OCI-LY1 (cell line): ENCODE results near the gene CFAP206.
A peak's percentile ranks its signal among the peaks of the same experiment; 100 is the strongest.

Experiments used
- H2AFZ ChIP-seq: fragments of 200-600 bp; sonication (generic), shearing (Covaris generic); 2 replicates; pipeline ENCODE4 v1.6.0; 2014; ENCODE audit warnings: antibody characterized with exemption, mild to moderate bottlenecking, low read length
- H3F3A ChIP-seq: fragments of 200-600 bp; sonication (generic), shearing (Covaris generic); 2 replicates; pipeline ENCODE4 v1.6.0; 2014; ENCODE audit warnings: mild to moderate bottlenecking, antibody characterized with exemption, low read length, moderate library complexity; ENCODE audit not compliant: insufficient read depth
- H3K27ac ChIP-seq: fragments of 200-600 bp; sonication (generic); 2 replicates; pipeline ENCODE4 v1.5.1; 2014; ENCODE audit warnings: low read length, mixed run types, mild to moderate bottlenecking, low read depth; ENCODE audit not compliant: poor library complexity, severe bottlenecking
- H3K27me3 ChIP-seq: fragments of 200-600 bp; sonication (generic); 2 replicates; pipeline ENCODE4 v1.6.0; 2014; ENCODE audit warnings: antibody characterized with exemption, mild to moderate bottlenecking, low read length, moderate library complexity; ENCODE audit not compliant: insufficient read depth
- H3K36me3 ChIP-seq: fragments of 200-600 bp; sonication (generic); 2 replicates; pipeline ENCODE4 v1.6.1; 2014; ENCODE audit warnings: mild to moderate bottlenecking, antibody characterized with exemption, low read length, moderate library complexity, mixed read lengths; ENCODE audit not compliant: insufficient read depth
- H3K4me1 ChIP-seq: fragments of 200-600 bp; sonication (generic); 2 replicates; pipeline ENCODE4 v1.5.1; 2014; ENCODE audit warnings: mild to moderate bottlenecking, low read length, moderate library complexity; ENCODE audit not compliant: insufficient read depth, severe bottlenecking
- H3K4me2 ChIP-seq: fragments of 200-600 bp; sonication (generic), shearing (Covaris generic); 2 replicates; pipeline ENCODE4 v1.6.1; 2014; ENCODE audit warnings: low read length
- H3K4me3 ChIP-seq: fragments of 200-600 bp; sonication (generic); 2 replicates; pipeline ENCODE4 v1.5.1; 2014; ENCODE audit warnings: low read length, low read depth, mild to moderate bottlenecking, mixed read lengths; ENCODE audit not compliant: poor library complexity, severe bottlenecking
- H3K79me2 ChIP-seq: fragments of 200-600 bp; shearing (Covaris generic); 2 replicates; pipeline ENCODE4 v1.6.1; 2016; ENCODE audit warnings: mixed run types, low read length, mixed read lengths; ENCODE audit not compliant: insufficient read depth
- H3K9ac ChIP-seq: fragments of 200-600 bp; sonication (generic), shearing (Covaris generic); 2 replicates; pipeline ENCODE4 v1.6.1; 2014; ENCODE audit warnings: mild to moderate bottlenecking, low read length, mixed read lengths
- H3K9me2 ChIP-seq: fragments of 200-600 bp; sonication (generic), shearing (Covaris generic); 2 replicates; pipeline ENCODE4 v1.6.1; 2014; ENCODE audit warnings: low read depth, mild to moderate bottlenecking, low read length, mixed read lengths
- H3K9me3 ChIP-seq: fragments of 200-600 bp; shearing (Covaris generic); 2 replicates; pipeline ENCODE4 v1.6.1; 2014; ENCODE audit warnings: low read length, mixed read lengths
- H4K20me1 ChIP-seq: fragments of 200-600 bp; sonication (generic), shearing (Covaris generic); 2 replicates; pipeline ENCODE4 v1.6.0; 2016; ENCODE audit warnings: mild to moderate bottlenecking, low read length; ENCODE audit not compliant: insufficient read depth
- EZH2 ChIP-seq: fragments of 200-600 bp; sonication (generic), shearing (Covaris generic); IDR thresholded peaks from 2 replicates; pipeline ENCODE4 v1.8.0; 2017; ENCODE audit warnings: borderline replicate concordance, mixed run types, mild to moderate bottlenecking, antibody characterized with exemption, low read length, moderate library complexity, mixed read lengths
- TF ChIP-seq, protein P1 (sequence below): fragments of 200-600 bp; sonication (generic), shearing (Covaris generic); IDR thresholded peaks from 2 replicates; pipeline ENCODE4 v1.5.1; 2017; ENCODE audit warnings: mild to moderate bottlenecking, antibody characterized with exemption, low read length, moderate library complexity, mixed read lengths

CFAP206 gene

DNA sequence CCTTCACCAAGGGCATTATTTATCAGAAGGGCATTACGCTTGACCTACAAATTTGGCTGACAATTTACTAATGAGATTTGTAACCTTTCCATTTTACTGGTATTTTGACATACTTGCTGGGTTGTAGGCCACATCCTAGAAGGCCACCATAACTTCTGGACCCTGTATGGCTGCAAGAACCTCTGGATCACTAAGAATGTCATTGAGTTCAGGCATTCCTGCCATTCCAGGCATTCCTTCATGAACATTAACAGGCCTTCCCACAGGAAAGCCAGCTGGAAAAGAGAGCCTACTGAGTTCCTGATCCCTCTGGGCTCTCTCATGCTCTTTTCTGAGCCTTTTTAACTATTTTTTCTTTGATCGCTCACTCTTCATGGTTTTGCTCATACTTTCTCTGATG is 36.6 kb downstream of the CFAP206 start:
- H3K27ac ChIP-seq = no peak overlapping the region
- no peaks in the 10 kb centered on the region for H3K79me2 ChIP-seq
- H3K27me3 ChIP-seq = no peaks in the 10 kb centered on the region
- no peaks in the 10 kb centered on the region for H4K20me1 ChIP-seq
- no peaks in the 10 kb centered on the region for H3K36me3 ChIP-seq
- no peak for TF ChIP-seq EZH2
- TF ChIP-seq, protein P1, sequence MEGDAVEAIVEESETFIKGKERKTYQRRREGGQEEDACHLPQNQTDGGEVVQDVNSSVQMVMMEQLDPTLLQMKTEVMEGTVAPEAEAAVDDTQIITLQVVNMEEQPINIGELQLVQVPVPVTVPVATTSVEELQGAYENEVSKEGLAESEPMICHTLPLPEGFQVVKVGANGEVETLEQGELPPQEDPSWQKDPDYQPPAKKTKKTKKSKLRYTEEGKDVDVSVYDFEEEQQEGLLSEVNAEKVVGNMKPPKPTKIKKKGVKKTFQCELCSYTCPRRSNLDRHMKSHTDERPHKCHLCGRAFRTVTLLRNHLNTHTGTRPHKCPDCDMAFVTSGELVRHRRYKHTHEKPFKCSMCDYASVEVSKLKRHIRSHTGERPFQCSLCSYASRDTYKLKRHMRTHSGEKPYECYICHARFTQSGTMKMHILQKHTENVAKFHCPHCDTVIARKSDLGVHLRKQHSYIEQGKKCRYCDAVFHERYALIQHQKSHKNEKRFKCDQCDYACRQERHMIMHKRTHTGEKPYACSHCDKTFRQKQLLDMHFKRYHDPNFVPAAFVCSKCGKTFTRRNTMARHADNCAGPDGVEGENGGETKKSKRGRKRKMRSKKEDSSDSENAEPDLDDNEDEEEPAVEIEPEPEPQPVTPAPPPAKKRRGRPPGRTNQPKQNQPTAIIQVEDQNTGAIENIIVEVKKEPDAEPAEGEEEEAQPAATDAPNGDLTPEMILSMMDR = no peak
- no peaks in the 10 kb centered on the region for H3K9me2 ChIP-seq
- no peak overlapping the region for H2AFZ ChIP-seq
- no peaks in the 10 kb centered on the region for H3K9me3 ChIP-seq
- no peak overlapping the region for H3K9ac ChIP-seq
- no peak overlapping the region for H3K4me3 ChIP-seq
- H3F3A ChIP-seq = no peaks in the 10 kb centered on the region
- H3K4me2 ChIP-seq = no peak overlapping the region
- no peaks in the 10 kb centered on the region for H3K4me1 ChIP-seq

- Histone ChIP-seq H3K27ac (no peak overlapping the region), H3K9me2 (no peaks in the 10 kb centered on the region), H3K4me1 (no peaks in the 10 kb centered on the region), H3K9ac (no peak overlapping the region), H4K20me1 (no peaks in the 10 kb centered on the region), H3F3A (no peaks in the 10 kb centered on the region), H3K4me2 (no peak overlapping the region), H2AFZ (no peak overlapping the region), H3K36me3 (no peaks in the 10 kb centered on the region), H3K4me3 (no peak overlapping the region), H3K27me3 (no peaks in the 10 kb centered on the region), H3K9me3 (no peaks in the 10 kb centered on the region), H3K79me2 (no peaks in the 10 kb centered on the region)
- TF ChIP-seq EZH2 = no peak
- TF ChIP-seq, protein P1 = no peak
Measured at GRCh38 chr6:87465051-87465450, 57.3 kb downstream of the CFAP206 start.

GRCh38 chr6:87472525-87473418 is 65.0 kb downstream of the CFAP206 start, which contains the start of gene SLC35A1:
SLC35A1 (plus strand) TSS chr6:87472974; CDS start chr6:87473004, 30 bp downstream.
- H3F3A ChIP-seq = no peaks in the 10 kb centered on the region
- peak within 1 kb of the TSS; percentile 93 for H3K4me2 ChIP-seq
- H2AFZ ChIP-seq = peak within 1 kb of the TSS; percentile 91; the same call in 1 of the 2 replicates
- peak within 1 kb of the TSS; percentile 79 for H3K4me3 ChIP-seq
- H3K9ac ChIP-seq = peak within 1 kb of the TSS; percentile 86
- no peaks in the 10 kb centered on the region for H3K27me3 ChIP-seq
- TF ChIP-seq, protein P1 = 0 out of 2 replicates have a peak, but pooled peaks have one; percentile 3
- TF ChIP-seq EZH2 = no peak
- H3K9me3 ChIP-seq = no peaks in the 10 kb centered on the region
- H3K27ac ChIP-seq = peak within 1 kb of the TSS; percentile 50
- H3K79me2 ChIP-seq = peaks cover 12% of the 10 kb centered on the region; the same call in 1 of the 2 replicates
- H3K4me1 ChIP-seq = peaks cover 24% of the 10 kb centered on the region
- peaks cover 6% of the 10 kb centered on the region for H3K36me3 ChIP-seq
- no peaks in the 10 kb centered on the region for H4K20me1 ChIP-seq
- no peaks in the 10 kb centered on the region for H3K9me2 ChIP-seq
